AML-193 (cell line): ENCODE data around the gene TUBA3E.
"Not testable (repeated sequence)": the region's sequence is repeated elsewhere in the genome, so short reads cannot be mapped to it uniquely, and the experiment has no call there.

ENCODE experiments used
- DNase-seq, 2 experiments: peaks; one replicate each; lab custom pipeline; 2025; lab: John Stamatoyannopoulos, UW

TUBA3E gene

DNA sequence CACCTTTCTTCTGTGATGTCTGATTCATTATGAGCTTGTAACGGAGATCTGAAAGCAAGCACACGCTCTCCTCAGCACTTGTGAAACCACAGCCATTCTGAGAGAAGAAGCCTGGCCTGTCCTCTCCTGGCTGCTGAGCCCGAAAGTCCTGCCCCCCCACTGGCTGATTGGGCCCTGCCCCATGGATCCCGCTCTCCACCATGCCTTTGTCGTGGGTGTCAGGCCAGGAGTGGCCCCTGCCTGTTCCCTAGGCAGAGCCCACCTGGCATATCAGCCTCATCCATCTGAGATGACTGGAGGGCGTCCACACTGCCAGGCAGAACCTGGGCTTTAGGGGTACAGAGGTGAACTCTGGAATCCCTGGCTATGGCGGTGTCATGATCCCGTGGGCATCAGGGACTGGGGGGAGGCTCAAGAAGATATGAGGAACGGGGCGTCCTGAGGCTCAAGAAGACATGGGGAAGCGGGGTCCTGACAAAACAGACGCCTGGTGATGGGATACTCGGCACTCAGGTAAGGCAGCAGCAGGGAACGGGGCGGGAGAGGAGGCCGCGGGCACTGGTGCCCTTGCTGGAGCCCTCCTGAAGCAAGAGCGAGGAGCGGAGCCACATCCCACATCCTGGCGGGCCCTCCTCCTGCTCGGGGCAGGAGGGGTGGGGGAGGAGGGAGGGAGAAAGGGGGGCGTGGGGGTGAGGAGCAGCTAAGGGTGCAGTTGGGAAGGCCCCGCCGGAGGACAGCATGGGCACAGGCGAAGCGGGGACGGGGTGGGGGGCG is 54.8 kb downstream of the TUBA3E start:
- not testable (repeated sequence) for DNase-seq

DNA sequence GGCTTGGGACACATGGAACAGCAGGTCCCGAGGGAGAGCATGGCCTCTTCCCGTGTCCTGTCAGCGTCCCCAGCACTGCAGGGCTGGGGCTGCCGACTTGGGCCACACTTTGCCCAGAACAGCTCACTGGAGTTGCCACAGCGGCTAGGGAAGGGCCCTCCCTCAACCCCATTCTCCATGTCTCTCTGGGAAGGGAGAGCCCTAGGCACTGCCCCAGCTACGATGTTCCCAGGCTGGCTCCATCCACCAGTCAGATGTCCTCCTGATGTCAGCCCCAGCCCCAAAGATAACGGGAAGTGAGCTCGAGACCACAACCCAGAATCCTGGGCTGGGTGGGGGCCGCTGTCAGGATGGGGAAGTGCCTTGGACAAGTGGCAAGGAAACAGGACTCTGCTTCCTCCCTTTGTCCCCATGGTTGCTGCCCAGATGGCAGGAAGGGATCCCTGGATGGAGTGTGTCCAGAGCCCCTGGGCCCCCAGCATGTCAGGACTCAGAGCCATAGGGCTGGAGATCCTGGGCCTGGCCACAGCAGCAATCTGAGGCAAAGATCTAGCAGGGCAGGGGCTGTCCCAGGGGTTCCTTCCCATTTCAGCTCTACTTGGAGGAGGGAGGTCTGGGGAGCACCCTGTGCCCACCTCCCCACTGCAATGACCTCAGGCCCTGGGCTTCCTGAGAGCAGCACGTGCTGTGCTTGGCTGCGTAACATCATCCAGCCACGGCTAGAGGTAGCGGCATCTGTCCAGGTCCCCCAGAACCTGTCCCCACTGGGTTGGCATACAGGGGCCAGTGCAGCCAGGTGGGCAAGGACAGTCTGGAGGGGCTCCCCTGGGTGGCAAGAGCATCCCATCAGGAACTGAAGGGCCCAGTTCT is 55.6 kb downstream of the TUBA3E start:
- DNase-seq = not testable (repeated sequence)
